Measurements from ENCODE around the gene CTNNA2.

The CTNNA2 gene

DNA sequence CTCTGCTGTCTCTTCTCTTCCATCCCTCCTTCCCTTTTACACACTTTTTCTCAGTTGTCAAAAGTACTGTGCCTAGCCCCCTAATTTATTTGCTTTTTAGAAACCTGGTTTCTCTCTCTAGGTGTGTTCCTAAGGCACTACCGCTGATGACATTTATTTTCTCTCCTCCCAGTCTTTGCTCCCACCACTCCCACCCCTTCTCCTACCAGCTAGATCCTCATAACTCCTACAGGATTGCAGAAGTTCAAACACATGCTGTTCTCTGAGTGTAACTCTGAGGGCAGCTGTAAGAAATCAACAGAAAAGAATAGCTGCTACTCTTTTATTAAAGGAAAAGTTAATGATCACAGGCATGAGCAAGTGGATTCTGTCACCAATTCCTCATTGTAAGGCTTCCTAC is 814.0 kb downstream of the CTNNA2 start:
- ATAC-seq: peak; percentile 48; the same call in 2 of the 3 replicates
- no peak for TF ChIP-seq SNAI2 (CRISPR knock-in tag; IDR thresholded peaks at IDR 0.05)
- no peak for TF ChIP-seq ZNF565 (CRISPR knock-in tag; conservative IDR thresholded peaks at IDR 0.05; ENCODE audit: low read depth)
- no peak for TF ChIP-seq OSR1 (CRISPR knock-in tag; IDR thresholded peaks at IDR 0.05)
- no peak for TF ChIP-seq ZFP30 (CRISPR knock-in tag; IDR thresholded peaks at IDR 0.05)
- TF ChIP-seq GLIS3 (CRISPR knock-in tag; IDR thresholded peaks at IDR 0.05): no peak
- TF ChIP-seq, protein P1, sequence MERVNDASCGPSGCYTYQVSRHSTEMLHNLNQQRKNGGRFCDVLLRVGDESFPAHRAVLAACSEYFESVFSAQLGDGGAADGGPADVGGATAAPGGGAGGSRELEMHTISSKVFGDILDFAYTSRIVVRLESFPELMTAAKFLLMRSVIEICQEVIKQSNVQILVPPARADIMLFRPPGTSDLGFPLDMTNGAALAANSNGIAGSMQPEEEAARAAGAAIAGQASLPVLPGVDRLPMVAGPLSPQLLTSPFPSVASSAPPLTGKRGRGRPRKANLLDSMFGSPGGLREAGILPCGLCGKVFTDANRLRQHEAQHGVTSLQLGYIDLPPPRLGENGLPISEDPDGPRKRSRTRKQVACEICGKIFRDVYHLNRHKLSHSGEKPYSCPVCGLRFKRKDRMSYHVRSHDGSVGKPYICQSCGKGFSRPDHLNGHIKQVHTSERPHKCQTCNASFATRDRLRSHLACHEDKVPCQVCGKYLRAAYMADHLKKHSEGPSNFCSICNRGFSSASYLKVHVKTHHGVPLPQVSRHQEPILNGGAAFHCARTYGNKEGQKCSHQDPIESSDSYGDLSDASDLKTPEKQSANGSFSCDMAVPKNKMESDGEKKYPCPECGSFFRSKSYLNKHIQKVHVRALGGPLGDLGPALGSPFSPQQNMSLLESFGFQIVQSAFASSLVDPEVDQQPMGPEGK (CRISPR knock-in tag; IDR thresholded peaks at IDR 0.05; ENCODE audit: borderline replicate concordance): no peak
- TF ChIP-seq, protein P2, sequence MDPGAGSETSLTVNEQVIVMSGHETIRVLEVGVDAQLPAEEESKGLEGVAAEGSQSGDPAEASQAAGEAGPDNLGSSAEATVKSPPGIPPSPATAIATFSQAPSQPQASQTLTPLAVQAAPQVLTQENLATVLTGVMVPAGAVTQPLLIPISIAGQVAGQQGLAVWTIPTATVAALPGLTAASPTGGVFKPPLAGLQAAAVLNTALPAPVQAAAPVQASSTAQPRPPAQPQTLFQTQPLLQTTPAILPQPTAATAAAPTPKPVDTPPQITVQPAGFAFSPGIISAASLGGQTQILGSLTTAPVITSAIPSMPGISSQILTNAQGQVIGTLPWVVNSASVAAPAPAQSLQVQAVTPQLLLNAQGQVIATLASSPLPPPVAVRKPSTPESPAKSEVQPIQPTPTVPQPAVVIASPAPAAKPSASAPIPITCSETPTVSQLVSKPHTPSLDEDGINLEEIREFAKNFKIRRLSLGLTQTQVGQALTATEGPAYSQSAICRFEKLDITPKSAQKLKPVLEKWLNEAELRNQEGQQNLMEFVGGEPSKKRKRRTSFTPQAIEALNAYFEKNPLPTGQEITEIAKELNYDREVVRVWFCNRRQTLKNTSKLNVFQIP (CRISPR knock-in tag; IDR thresholded peaks at IDR 0.05; ENCODE audit: borderline replicate concordance, low read depth): no peak
- no peak for TF ChIP-seq TCF4 (CRISPR knock-in tag; IDR thresholded peaks at IDR 0.05; ENCODE audit: borderline replicate concordance)
- TF ChIP-seq ZNF70 (CRISPR knock-in tag; IDR thresholded peaks at IDR 0.05): no peak
- no peak for TF ChIP-seq BACH2 (CRISPR knock-in tag; IDR thresholded peaks at IDR 0.05; ENCODE audit: borderline replicate concordance)

GRCh38 chr2:80328159-80328571 is 815.3 kb downstream of the CTNNA2 start:
- no peak for ATAC-seq
- TF ChIP-seq, protein P3, sequence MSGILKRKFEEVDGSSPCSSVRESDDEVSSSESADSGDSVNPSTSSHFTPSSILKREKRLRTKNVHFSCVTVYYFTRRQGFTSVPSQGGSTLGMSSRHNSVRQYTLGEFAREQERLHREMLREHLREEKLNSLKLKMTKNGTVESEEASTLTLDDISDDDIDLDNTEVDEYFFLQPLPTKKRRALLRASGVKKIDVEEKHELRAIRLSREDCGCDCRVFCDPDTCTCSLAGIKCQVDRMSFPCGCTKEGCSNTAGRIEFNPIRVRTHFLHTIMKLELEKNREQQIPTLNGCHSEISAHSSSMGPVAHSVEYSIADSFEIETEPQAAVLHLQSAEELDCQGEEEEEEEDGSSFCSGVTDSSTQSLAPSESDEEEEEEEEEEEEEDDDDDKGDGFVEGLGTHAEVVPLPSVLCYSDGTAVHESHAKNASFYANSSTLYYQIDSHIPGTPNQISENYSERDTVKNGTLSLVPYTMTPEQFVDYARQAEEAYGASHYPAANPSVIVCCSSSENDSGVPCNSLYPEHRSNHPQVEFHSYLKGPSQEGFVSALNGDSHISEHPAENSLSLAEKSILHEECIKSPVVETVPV (CRISPR knock-in tag; IDR thresholded peaks at IDR 0.05): no peak
- no peak for TF ChIP-seq SNAI2 (CRISPR knock-in tag; IDR thresholded peaks at IDR 0.05)
- no peak for TF ChIP-seq PPARA (CRISPR knock-in tag; IDR thresholded peaks at IDR 0.05; ENCODE audit: borderline replicate concordance)
- no peak for TF ChIP-seq ESRRG (CRISPR knock-in tag; IDR thresholded peaks at IDR 0.05)

GRCh38 chr2:80329491-80329890 is 816.6 kb downstream of the CTNNA2 start:
- TF ChIP-seq, protein P4, sequence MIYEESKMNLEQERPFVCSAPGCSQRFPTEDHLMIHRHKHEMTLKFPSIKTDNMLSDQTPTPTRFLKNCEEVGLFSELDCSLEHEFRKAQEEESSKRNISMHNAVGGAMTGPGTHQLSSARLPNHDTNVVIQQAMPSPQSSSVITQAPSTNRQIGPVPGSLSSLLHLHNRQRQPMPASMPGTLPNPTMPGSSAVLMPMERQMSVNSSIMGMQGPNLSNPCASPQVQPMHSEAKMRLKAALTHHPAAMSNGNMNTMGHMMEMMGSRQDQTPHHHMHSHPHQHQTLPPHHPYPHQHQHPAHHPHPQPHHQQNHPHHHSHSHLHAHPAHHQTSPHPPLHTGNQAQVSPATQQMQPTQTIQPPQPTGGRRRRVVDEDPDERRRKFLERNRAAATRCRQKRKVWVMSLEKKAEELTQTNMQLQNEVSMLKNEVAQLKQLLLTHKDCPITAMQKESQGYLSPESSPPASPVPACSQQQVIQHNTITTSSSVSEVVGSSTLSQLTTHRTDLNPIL (CRISPR knock-in tag; IDR thresholded peaks at IDR 0.05; ENCODE audit: low read depth): no peak
- no peak for TF ChIP-seq GLIS3 (CRISPR knock-in tag; IDR thresholded peaks at IDR 0.05)
- no peak for TF ChIP-seq ZNF8 (CRISPR knock-in tag; IDR thresholded peaks at IDR 0.05)
- no peak for ATAC-seq

GRCh38 chr2:80330527-80331450 is 817.9 kb downstream of the CTNNA2 start:
- ATAC-seq: no peak
- TF ChIP-seq ZC3H10 (CRISPR knock-in tag; IDR thresholded peaks at IDR 0.05) (no peak), CSDC2 (CRISPR knock-in tag; IDR thresholded peaks at IDR 0.05) (no peak), ISL1 (CRISPR knock-in tag; IDR thresholded peaks at IDR 0.05) (no peak), OSR1 (CRISPR knock-in tag; IDR thresholded peaks at IDR 0.05) (no peak), TCF4 (CRISPR knock-in tag; IDR thresholded peaks at IDR 0.05; ENCODE audit: borderline replicate concordance) (no peak)

- ATAC-seq: no peak
- TF ChIP-seq CSDC2 (CRISPR knock-in tag; IDR thresholded peaks at IDR 0.05) (no peak), ZNF8 (CRISPR knock-in tag; IDR thresholded peaks at IDR 0.05) (no peak), ZFP30 (CRISPR knock-in tag; IDR thresholded peaks at IDR 0.05) (no peak), OSR1 (CRISPR knock-in tag; IDR thresholded peaks at IDR 0.05) (no peak), ARNTL (CRISPR knock-in tag; IDR thresholded peaks at IDR 0.05; ENCODE audit: borderline replicate concordance, low read depth) (no peak), PPARA (CRISPR knock-in tag; IDR thresholded peaks at IDR 0.05; ENCODE audit: borderline replicate concordance) (no peak), TOX (CRISPR knock-in tag; IDR thresholded peaks at IDR 0.05; ENCODE audit: borderline replicate concordance) (no peak), SNAI2 (CRISPR knock-in tag; IDR thresholded peaks at IDR 0.05) (no peak), ZNF70 (CRISPR knock-in tag; IDR thresholded peaks at IDR 0.05) (no peak), GLIS3 (CRISPR knock-in tag; IDR thresholded peaks at IDR 0.05) (no peak)
- TF ChIP-seq, protein P3 (CRISPR knock-in tag; IDR thresholded peaks at IDR 0.05): no peak
- TF ChIP-seq, protein P5, sequence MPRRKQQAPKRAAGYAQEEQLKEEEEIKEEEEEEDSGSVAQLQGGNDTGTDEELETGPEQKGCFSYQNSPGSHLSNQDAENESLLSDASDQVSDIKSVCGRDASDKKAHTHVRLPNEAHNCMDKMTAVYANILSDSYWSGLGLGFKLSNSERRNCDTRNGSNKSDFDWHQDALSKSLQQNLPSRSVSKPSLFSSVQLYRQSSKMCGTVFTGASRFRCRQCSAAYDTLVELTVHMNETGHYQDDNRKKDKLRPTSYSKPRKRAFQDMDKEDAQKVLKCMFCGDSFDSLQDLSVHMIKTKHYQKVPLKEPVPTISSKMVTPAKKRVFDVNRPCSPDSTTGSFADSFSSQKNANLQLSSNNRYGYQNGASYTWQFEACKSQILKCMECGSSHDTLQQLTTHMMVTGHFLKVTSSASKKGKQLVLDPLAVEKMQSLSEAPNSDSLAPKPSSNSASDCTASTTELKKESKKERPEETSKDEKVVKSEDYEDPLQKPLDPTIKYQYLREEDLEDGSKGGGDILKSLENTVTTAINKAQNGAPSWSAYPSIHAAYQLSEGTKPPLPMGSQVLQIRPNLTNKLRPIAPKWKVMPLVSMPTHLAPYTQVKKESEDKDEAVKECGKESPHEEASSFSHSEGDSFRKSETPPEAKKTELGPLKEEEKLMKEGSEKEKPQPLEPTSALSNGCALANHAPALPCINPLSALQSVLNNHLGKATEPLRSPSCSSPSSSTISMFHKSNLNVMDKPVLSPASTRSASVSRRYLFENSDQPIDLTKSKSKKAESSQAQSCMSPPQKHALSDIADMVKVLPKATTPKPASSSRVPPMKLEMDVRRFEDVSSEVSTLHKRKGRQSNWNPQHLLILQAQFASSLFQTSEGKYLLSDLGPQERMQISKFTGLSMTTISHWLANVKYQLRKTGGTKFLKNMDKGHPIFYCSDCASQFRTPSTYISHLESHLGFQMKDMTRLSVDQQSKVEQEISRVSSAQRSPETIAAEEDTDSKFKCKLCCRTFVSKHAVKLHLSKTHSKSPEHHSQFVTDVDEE (CRISPR knock-in tag; IDR thresholded peaks at IDR 0.05): no peak
Measured at GRCh38 chr2:80333886-80334285, 821.0 kb downstream of the CTNNA2 start.
